ENCODE data around the gene DESI1.
"Not testable (repeated sequence)": the region's sequence is repeated elsewhere in the genome, so short reads cannot be mapped to it uniquely, and the experiment has no call there.

Gene DESI1

DNA sequence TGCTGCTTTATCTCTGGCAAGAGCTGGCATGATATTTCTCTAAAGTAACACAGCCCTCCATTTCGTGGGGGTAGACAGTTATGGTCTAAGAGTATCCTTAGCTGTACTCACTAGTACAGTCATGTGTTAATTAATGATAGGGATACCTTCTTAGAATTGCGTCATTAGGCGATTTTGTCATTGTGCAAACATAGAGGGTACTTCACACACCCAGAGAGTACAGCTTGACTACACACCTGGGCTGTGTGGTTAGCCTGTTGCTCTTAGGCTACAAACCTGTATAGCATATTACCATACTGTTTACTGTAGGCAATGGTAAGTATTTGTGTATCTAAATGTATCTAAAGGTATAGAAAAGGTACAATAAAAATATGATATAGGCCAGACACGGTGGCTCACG is 17.3 kb upstream of the DESI1 start:
- Histone ChIP-seq H3K9ac (ENCODE audit: low read depth in 1 of 2, low read length in 2 of 2) (no peak overlapping the region), H3K4me3 (ENCODE audit: low read length in 2 of 2) (no peak overlapping the region), H3K27ac (ENCODE audit: low read depth in 2 of 2, low read length in 2 of 2) (no peak overlapping the region), H3K4me1 (ENCODE audit: control insufficient read depth in 2 of 2, insufficient read depth in 2 of 2, low read length in 2 of 2) (no peaks in the 10 kb centered on the region), H3K9me3 (ENCODE audit: control insufficient read depth in 2 of 2, low read length in 2 of 2) (no peaks in the 10 kb centered on the region), H3K36me3 (ENCODE audit: control insufficient read depth in 2 of 2, insufficient read depth in 2 of 2, low read length in 2 of 2) (peaks cover 65 to 83% of the 10 kb centered on the region in 2 donors), H3K27me3 (ENCODE audit: control insufficient read depth in 2 of 2, insufficient read depth in 2 of 2, low read length in 2 of 2) (no peaks in the 10 kb centered on the region)

- H3K4me3 ChIP-seq (ENCODE audit: low read length in 2 of 2); H3K27me3 ChIP-seq (ENCODE audit: control insufficient read depth in 2 of 2, insufficient read depth in 2 of 2, low read length in 2 of 2); H3K27ac ChIP-seq (ENCODE audit: low read depth in 2 of 2, low read length in 2 of 2); H3K9me3 ChIP-seq (ENCODE audit: control insufficient read depth in 2 of 2, low read length in 2 of 2); H3K9ac ChIP-seq (ENCODE audit: low read depth in 1 of 2, low read length in 2 of 2); H3K4me1 ChIP-seq (ENCODE audit: control insufficient read depth in 2 of 2, insufficient read depth in 2 of 2, low read length in 2 of 2): not testable (repeated sequence)
- peaks cover 62 to 79% of the 10 kb centered on the region in 2 donors for H3K36me3 ChIP-seq (ENCODE audit: control insufficient read depth in 2 of 2, insufficient read depth in 2 of 2, low read length in 2 of 2)
These were observed 16.8 kb upstream of the DESI1 start for GRCh38 chr22:41637623-41638022.

- Histone ChIP-seq H3K27ac (ENCODE audit: low read depth in 2 of 2, low read length in 2 of 2) (no peak overlapping the region), H3K36me3 (ENCODE audit: control insufficient read depth in 2 of 2, insufficient read depth in 2 of 2, low read length in 2 of 2) (peaks cover 51 to 71% of the 10 kb centered on the region in 2 donors), H3K4me1 (ENCODE audit: control insufficient read depth in 2 of 2, insufficient read depth in 2 of 2, low read length in 2 of 2) (no peaks in the 10 kb centered on the region), H3K4me3 (ENCODE audit: low read length in 2 of 2) (no peak overlapping the region), H3K27me3 (ENCODE audit: control insufficient read depth in 2 of 2, insufficient read depth in 2 of 2, low read length in 2 of 2) (no peaks in the 10 kb centered on the region), H3K9ac (ENCODE audit: low read depth in 1 of 2, low read length in 2 of 2) (no peak overlapping the region), H3K9me3 (ENCODE audit: control insufficient read depth in 2 of 2, low read length in 2 of 2) (no peaks in the 10 kb centered on the region)
These were observed 15.6 kb upstream of the DESI1 start for GRCh38 chr22:41636467-41636866.

- not testable (repeated sequence) for H3K4me3 ChIP-seq (ENCODE audit: low read length in 2 of 2); H3K27me3 ChIP-seq (ENCODE audit: control insufficient read depth in 2 of 2, insufficient read depth in 2 of 2, low read length in 2 of 2); H3K27ac ChIP-seq (ENCODE audit: low read depth in 2 of 2, low read length in 2 of 2); H3K9ac ChIP-seq (ENCODE audit: low read depth in 1 of 2, low read length in 2 of 2); H3K4me1 ChIP-seq (ENCODE audit: control insufficient read depth in 2 of 2, insufficient read depth in 2 of 2, low read length in 2 of 2); H3K9me3 ChIP-seq (ENCODE audit: control insufficient read depth in 2 of 2, low read length in 2 of 2)
- peaks cover 43 to 64% of the 10 kb centered on the region in 2 donors for H3K36me3 ChIP-seq (ENCODE audit: control insufficient read depth in 2 of 2, insufficient read depth in 2 of 2, low read length in 2 of 2)
These were observed 13.8 kb upstream of the DESI1 start for GRCh38 chr22:41634610-41635009.

- peaks cover 42 to 62% of the 10 kb centered on the region in 2 donors for H3K36me3 ChIP-seq (ENCODE audit: control insufficient read depth in 2 of 2, insufficient read depth in 2 of 2, low read length in 2 of 2)
- H3K4me1 ChIP-seq (ENCODE audit: control insufficient read depth in 2 of 2, insufficient read depth in 2 of 2, low read length in 2 of 2), result not testable (repeated sequence)
These were observed 10.8 kb upstream of the DESI1 start for GRCh38 chr22:41631615-41632014.

DNA sequence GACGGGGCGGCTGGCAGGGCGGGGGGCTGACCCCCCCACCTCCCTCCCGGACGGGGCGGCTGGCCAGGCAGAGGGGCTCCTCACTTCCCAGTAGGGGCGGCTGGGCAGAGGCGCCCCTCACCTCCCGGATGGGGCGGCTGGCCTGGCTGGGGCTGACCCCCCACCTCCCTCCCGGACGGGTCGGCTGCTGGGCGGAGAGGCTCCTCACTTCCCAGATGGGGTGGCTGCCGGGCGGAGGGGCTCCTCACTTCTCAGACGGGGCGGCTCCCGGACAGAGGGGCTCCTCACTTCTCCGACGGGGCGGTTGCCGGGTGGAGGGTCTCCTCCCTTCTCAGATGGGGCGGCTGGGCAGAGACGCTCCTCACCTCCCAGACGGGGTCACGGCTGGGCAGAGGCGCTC is 10.3 kb upstream of the DESI1 start:
- not testable (repeated sequence) for H3K9ac ChIP-seq (ENCODE audit: low read depth in 1 of 2, low read length in 2 of 2)
- peaks cover 37 to 57% of the 10 kb centered on the region in 2 donors for H3K36me3 ChIP-seq (ENCODE audit: control insufficient read depth in 2 of 2, insufficient read depth in 2 of 2, low read length in 2 of 2)

More at GRCh38 chr22:41631615-41632014, 10.8 kb upstream of the DESI1 start:
- H3K27me3 ChIP-seq (ENCODE audit: control insufficient read depth in 2 of 2, insufficient read depth in 2 of 2, low read length in 2 of 2); H3K27ac ChIP-seq (ENCODE audit: low read depth in 2 of 2, low read length in 2 of 2); H3K9me3 ChIP-seq (ENCODE audit: control insufficient read depth in 2 of 2, low read length in 2 of 2); H3K9ac ChIP-seq (ENCODE audit: low read depth in 1 of 2, low read length in 2 of 2); H3K4me3 ChIP-seq (ENCODE audit: low read length in 2 of 2): not testable (repeated sequence)

GRCh38 chr22:41625577-41625976 is 4.7 kb upstream of the DESI1 start:
- Histone ChIP-seq H3K9me3 (ENCODE audit: control insufficient read depth in 2 of 2, low read length in 2 of 2) (no peaks in the 10 kb centered on the region), H3K27ac (ENCODE audit: low read depth in 2 of 2, low read length in 2 of 2) (no peak overlapping the region), H3K27me3 (ENCODE audit: control insufficient read depth in 2 of 2, insufficient read depth in 2 of 2, low read length in 2 of 2) (no peaks in the 10 kb centered on the region), H3K9ac (ENCODE audit: low read depth in 1 of 2, low read length in 2 of 2) (no peak overlapping the region), H3K4me1 (ENCODE audit: control insufficient read depth in 2 of 2, insufficient read depth in 2 of 2, low read length in 2 of 2) (peaks cover 8 to 9% of the 10 kb centered on the region in 2 donors), H3K4me3 (ENCODE audit: low read length in 2 of 2) (no peak overlapping the region), H3K36me3 (ENCODE audit: control insufficient read depth in 2 of 2, insufficient read depth in 2 of 2, low read length in 2 of 2) (peaks cover 29 to 48% of the 10 kb centered on the region in 2 donors)

More for the DNA sequence above, 10.3 kb upstream of the DESI1 start:
- not testable (repeated sequence) for H3K9me3 ChIP-seq (ENCODE audit: control insufficient read depth in 2 of 2, low read length in 2 of 2); H3K4me3 ChIP-seq (ENCODE audit: low read length in 2 of 2); H3K27ac ChIP-seq (ENCODE audit: low read depth in 2 of 2, low read length in 2 of 2); H3K27me3 ChIP-seq (ENCODE audit: control insufficient read depth in 2 of 2, insufficient read depth in 2 of 2, low read length in 2 of 2); H3K4me1 ChIP-seq (ENCODE audit: control insufficient read depth in 2 of 2, insufficient read depth in 2 of 2, low read length in 2 of 2)

DNA sequence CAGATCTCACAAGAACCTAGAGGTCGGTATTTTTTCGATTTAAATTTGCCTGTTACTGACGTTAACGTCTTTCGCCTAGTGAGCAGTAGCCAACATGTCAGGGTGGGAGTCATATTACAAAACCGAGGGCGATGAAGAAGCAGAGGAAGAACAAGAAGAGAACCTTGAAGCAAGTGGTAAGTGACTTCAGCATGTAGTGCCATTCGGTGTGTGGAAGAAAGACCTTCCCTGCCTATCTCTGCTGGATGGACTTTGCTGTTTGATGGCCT is 1.0 kb upstream of the DESI1 start:
- peak overlapping the region; percentile 98 for H3K27ac ChIP-seq (ENCODE audit: low read depth in 2 of 2, low read length in 2 of 2)
- H3K27me3 ChIP-seq (ENCODE audit: control insufficient read depth in 2 of 2, insufficient read depth in 2 of 2, low read length in 2 of 2), result no peaks in the 10 kb centered on the region
- H3K36me3 ChIP-seq (ENCODE audit: control insufficient read depth in 2 of 2, insufficient read depth in 2 of 2, low read length in 2 of 2), result peaks cover 7 to 19% of the 10 kb centered on the region in 2 donors
- peak overlapping the region; percentile 81 to 97 for H3K9ac ChIP-seq (ENCODE audit: low read depth in 1 of 2, low read length in 2 of 2)
- H3K4me3 ChIP-seq (ENCODE audit: low read length in 2 of 2), result peak overlapping the region; percentile 87 to 99
- H3K4me1 ChIP-seq (ENCODE audit: control insufficient read depth in 2 of 2, insufficient read depth in 2 of 2, low read length in 2 of 2), result peaks cover 20 to 25% of the 10 kb centered on the region in 2 donors
- no peaks in the 10 kb centered on the region for H3K9me3 ChIP-seq (ENCODE audit: control insufficient read depth in 2 of 2, low read length in 2 of 2)

- H3K9ac ChIP-seq (ENCODE audit: low read depth in 1 of 2, low read length in 2 of 2), result peak within 1 kb of the TSS; percentile 94 to 97
- no peaks in the 10 kb centered on the region for H3K27me3 ChIP-seq (ENCODE audit: control insufficient read depth in 2 of 2, insufficient read depth in 2 of 2, low read length in 2 of 2)
- H3K4me3 ChIP-seq (ENCODE audit: low read length in 2 of 2), result peak within 1 kb of the TSS; percentile 93 to 99
- no peaks in the 10 kb centered on the region for H3K9me3 ChIP-seq (ENCODE audit: control insufficient read depth in 2 of 2, low read length in 2 of 2)
- peaks cover 20 to 25% of the 10 kb centered on the region in 2 donors for H3K4me1 ChIP-seq (ENCODE audit: control insufficient read depth in 2 of 2, insufficient read depth in 2 of 2, low read length in 2 of 2)
- H3K27ac ChIP-seq (ENCODE audit: low read depth in 2 of 2, low read length in 2 of 2), result peak within 1 kb of the TSS; percentile 98
- peaks cover 4 to 17% of the 10 kb centered on the region in 2 donors for H3K36me3 ChIP-seq (ENCODE audit: control insufficient read depth in 2 of 2, insufficient read depth in 2 of 2, low read length in 2 of 2)
These were observed 462 bp upstream of the DESI1 start, which contains the start of gene XRCC6 for GRCh38 chr22:41621099-41621910. Gene XRCC6 (plus strand): TSS chr22:41621295. CDS start chr22:41622005, 710 bp downstream.

DNA sequence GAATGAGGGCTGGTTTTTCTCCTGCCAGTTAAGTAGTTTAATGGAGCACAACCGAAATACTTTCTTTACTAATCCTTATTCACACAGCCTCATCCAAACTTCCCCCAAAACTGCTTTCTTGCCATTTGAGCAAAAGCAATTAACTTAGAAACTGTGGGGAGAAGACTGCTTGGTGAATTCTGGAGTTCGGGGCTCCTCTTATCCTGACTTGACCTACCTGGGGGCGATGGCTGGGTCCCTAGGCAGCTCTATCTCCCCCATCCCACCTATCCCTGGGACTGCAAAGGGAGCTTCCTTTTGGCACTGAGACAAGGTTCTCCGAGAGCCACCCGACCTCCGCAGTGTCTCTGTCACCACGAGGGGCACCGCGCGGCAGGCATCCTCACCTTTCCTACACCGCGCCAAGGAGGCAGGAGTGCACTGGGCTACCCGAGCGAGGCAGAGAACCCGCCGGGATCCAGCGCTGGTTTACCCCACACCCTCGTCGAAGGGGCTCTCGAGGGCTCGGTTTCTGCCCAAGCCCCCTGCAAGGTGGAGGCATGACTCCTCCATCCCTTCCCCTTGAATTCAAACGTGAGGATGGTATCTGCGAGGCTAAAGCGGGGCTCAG is 759 bp downstream of the DESI1 start:
- Histone ChIP-seq H3K36me3 (ENCODE audit: control insufficient read depth in 2 of 2, insufficient read depth in 2 of 2, low read length in 2 of 2) (peaks cover 2 to 12% of the 10 kb centered on the region in 2 donors), H3K27me3 (ENCODE audit: control insufficient read depth in 2 of 2, insufficient read depth in 2 of 2, low read length in 2 of 2) (no peaks in the 10 kb centered on the region), H3K9me3 (ENCODE audit: control insufficient read depth in 2 of 2, low read length in 2 of 2) (no peaks in the 10 kb centered on the region), H3K4me3 (ENCODE audit: low read length in 2 of 2) (peak overlapping the region; percentile 84 to 93), H3K4me1 (ENCODE audit: control insufficient read depth in 2 of 2, insufficient read depth in 2 of 2, low read length in 2 of 2) (peaks cover 20 to 25% of the 10 kb centered on the region in 2 donors), H3K27ac (ENCODE audit: low read depth in 2 of 2, low read length in 2 of 2) (peak overlapping the region; percentile 89 to 98), H3K9ac (ENCODE audit: low read depth in 1 of 2, low read length in 2 of 2) (peak overlapping the region; percentile 94 to 97)

Measured in mucosa of rectum (tissue), 2 donors.